SH-SY5Y (cell line): Measurements from ENCODE around the gene BMP5.

ENCODE experiments used
- GATA2 ChIP-seq: IDR thresholded peaks from 2 replicates; pipeline ENCODE4 v1.6.1; 2011; ENCODE audit warnings: mild to moderate bottlenecking, low read depth, low read length
- GATA3 ChIP-seq: IDR thresholded peaks from 2 replicates; pipeline ENCODE4 v1.6.1; 2011; ENCODE audit warnings: low read depth, mild to moderate bottlenecking, low read length, moderate library complexity

The BMP5 gene

GRCh38 chr6:55802259-55802658 is 73.1 kb downstream of the BMP5 start:
- TF ChIP-seq GATA3 (no peak), GATA2 (no peak)

GRCh38 chr6:55798571-55798970 is 76.8 kb downstream of the BMP5 start:
- no peak for TF ChIP-seq GATA2
- no peak for TF ChIP-seq GATA3

GRCh38 chr6:55794136-55794812 is 81.1 kb downstream of the BMP5 start:
- TF ChIP-seq GATA2 (no peak), GATA3 (no peak)

- TF ChIP-seq GATA2 (no peak), GATA3 (no peak)
These were observed 90.1 kb downstream of the BMP5 start for GRCh38 chr6:55785273-55785672.

- TF ChIP-seq GATA2 = no peak
- no peak for TF ChIP-seq GATA3
These were observed 93.1 kb downstream of the BMP5 start for GRCh38 chr6:55782275-55782674.

- TF ChIP-seq GATA3 = no peak
- no peak for TF ChIP-seq GATA2
These were observed 96.7 kb downstream of the BMP5 start for GRCh38 chr6:55778705-55779104.

GRCh38 chr6:55777469-55777868 is 97.9 kb downstream of the BMP5 start:
- TF ChIP-seq GATA3 (no peak), GATA2 (no peak)

GRCh38 chr6:55776113-55776512 is 99.3 kb downstream of the BMP5 start:
- TF ChIP-seq GATA2 (no peak), GATA3 (no peak)

GRCh38 chr6:55775029-55775318 is 100.4 kb downstream of the BMP5 start:
- no peak for TF ChIP-seq GATA2
- TF ChIP-seq GATA3 = no peak

- no peak for TF ChIP-seq GATA3
- TF ChIP-seq GATA2 = no peak
These were observed 100.9 kb downstream of the BMP5 start for GRCh38 chr6:55774286-55775028.

- no peak for TF ChIP-seq GATA3
- TF ChIP-seq GATA2 = no peak
These were observed 101.7 kb downstream of the BMP5 start for GRCh38 chr6:55773620-55774216.

GRCh38 chr6:55772730-55773129 is 102.7 kb downstream of the BMP5 start:
- no peak for TF ChIP-seq GATA2
- no peak for TF ChIP-seq GATA3

GRCh38 chr6:55759536-55759935 is 115.9 kb downstream of the BMP5 start:
- TF ChIP-seq GATA3 (no peak), GATA2 (no peak)

- TF ChIP-seq GATA2 = no peak
- TF ChIP-seq GATA3 = no peak
These were observed 117.0 kb downstream of the BMP5 start for GRCh38 chr6:55758156-55758937.

- no peak for TF ChIP-seq GATA3
- TF ChIP-seq GATA2 = no peak
These were observed 118.8 kb downstream of the BMP5 start for GRCh38 chr6:55756531-55757031.
